ENCODE data around the gene PPRC1. TPM values are rescaled to one million over a fixed set of nuclear protein-coding genes. Genes with fewer than 3 reads are reported as not detected.

The PPRC1 gene
- total RNA-seq, 1 experiment from 2014 or later = 43.9 TPM

DNA sequence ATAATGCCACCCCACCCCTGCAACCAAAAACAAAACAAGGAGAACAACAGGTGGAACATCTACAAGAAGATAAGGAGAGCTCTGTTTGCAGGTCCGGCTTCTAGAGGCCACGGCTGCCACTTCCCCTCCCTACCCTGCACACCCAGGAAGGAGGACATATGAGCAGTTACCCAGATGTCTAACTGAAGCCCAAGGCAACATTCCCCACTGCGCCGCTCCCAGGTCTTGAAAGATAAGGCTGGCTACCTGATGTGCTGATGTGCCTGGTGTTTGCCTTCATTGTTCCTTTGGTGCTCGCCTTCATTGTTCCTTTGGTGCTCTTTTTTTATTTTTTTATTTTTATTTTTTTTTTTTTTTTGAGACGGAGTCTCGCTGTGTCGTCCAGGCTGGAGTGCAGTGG is 46.6 kb upstream of the PPRC1 start:
- Mint-ChIP-seq H3K27ac (ENCODE audit: unreplicated experiment) (no peak overlapping the region), H3K27me3 (ENCODE audit: unreplicated experiment) (no peaks in the 10 kb centered on the region), H3K4me1 (ENCODE audit: low read depth, unreplicated experiment) (no peaks in the 10 kb centered on the region), H3K4me3 (ENCODE audit: low read depth, unreplicated experiment) (no peak overlapping the region), H3K9me3 (ENCODE audit: low read depth, unreplicated experiment) (no peaks in the 10 kb centered on the region), H3K36me3 (ENCODE audit: insufficient read depth, unreplicated experiment) (no peaks in the 10 kb centered on the region)
- no peak for TF ChIP-seq CTCF (IDR thresholded peaks at IDR 0.05; ENCODE audit: unreplicated experiment)
- DNase-seq = no peak
- BruUV-seq (replicated peaks) = no TSS peak
- CTCF ChIA-PET = interaction anchor here (0.6 kb wide), 1 partner anchor 35 kb away, joined by 4 read pairs; no protein-coding TSS in a partner anchor
- intact Hi-C loops (cut with micrococcal nuclease; ENCODE audit: unreplicated experiment) = no loop called here

GRCh38 chr10:102090772-102091171 is 42.1 kb upstream of the PPRC1 start:
- no peaks in the 10 kb centered on the region for H3K27me3 Mint-ChIP-seq (ENCODE audit: unreplicated experiment)
- intact Hi-C loops (cut with micrococcal nuclease; ENCODE audit: unreplicated experiment) = no loop called here
- H3K4me3 Mint-ChIP-seq (ENCODE audit: low read depth, unreplicated experiment) = no peak overlapping the region
- H3K9me3 Mint-ChIP-seq (ENCODE audit: low read depth, unreplicated experiment) = no peaks in the 10 kb centered on the region
- no peak overlapping the region for H3K27ac Mint-ChIP-seq (ENCODE audit: unreplicated experiment)
- H3K4me1 Mint-ChIP-seq (ENCODE audit: low read depth, unreplicated experiment) = no peaks in the 10 kb centered on the region
- H3K36me3 Mint-ChIP-seq (ENCODE audit: insufficient read depth, unreplicated experiment) = no peaks in the 10 kb centered on the region
- CTCF ChIA-PET = no interaction called here
- BruUV-seq (replicated peaks) = no TSS peak
- no peak for TF ChIP-seq CTCF (IDR thresholded peaks at IDR 0.05; ENCODE audit: unreplicated experiment)
- DNase-seq = no peak

GRCh38 chr10:102096449-102096848 is 36.4 kb upstream of the PPRC1 start:
- CTCF ChIA-PET = interaction anchor here (0.6 kb wide), 1 partner anchor 218 kb away, joined by 3 read pairs; no protein-coding TSS in a partner anchor
- DNase-seq = no peak
- H3K36me3 Mint-ChIP-seq (ENCODE audit: insufficient read depth, unreplicated experiment) = no peaks in the 10 kb centered on the region
- H3K9me3 Mint-ChIP-seq (ENCODE audit: low read depth, unreplicated experiment) = no peaks in the 10 kb centered on the region
- intact Hi-C loops (cut with micrococcal nuclease; ENCODE audit: unreplicated experiment) = no loop called here
- no peaks in the 10 kb centered on the region for H3K4me1 Mint-ChIP-seq (ENCODE audit: low read depth, unreplicated experiment)
- H3K4me3 Mint-ChIP-seq (ENCODE audit: low read depth, unreplicated experiment) = no peak overlapping the region
- no peaks in the 10 kb centered on the region for H3K27me3 Mint-ChIP-seq (ENCODE audit: unreplicated experiment)
- no peak for TF ChIP-seq CTCF (IDR thresholded peaks at IDR 0.05; ENCODE audit: unreplicated experiment)
- BruUV-seq (replicated peaks) = no TSS peak
- H3K27ac Mint-ChIP-seq (ENCODE audit: unreplicated experiment) = no peak overlapping the region

- BruUV-seq (replicated peaks) = no TSS peak
- H3K4me3 Mint-ChIP-seq (ENCODE audit: low read depth, unreplicated experiment) = no peak overlapping the region
- DNase-seq = no peak
- H3K27ac Mint-ChIP-seq (ENCODE audit: unreplicated experiment) = no peak overlapping the region
- CTCF ChIA-PET = interaction anchor here (0.9 kb wide), 1 partner anchor 68 kb away, joined by 3 read pairs; no protein-coding TSS in a partner anchor
- H3K36me3 Mint-ChIP-seq (ENCODE audit: insufficient read depth, unreplicated experiment) = no peaks in the 10 kb centered on the region
- intact Hi-C loops (cut with micrococcal nuclease; ENCODE audit: unreplicated experiment) = no loop called here
- no peaks in the 10 kb centered on the region for H3K4me1 Mint-ChIP-seq (ENCODE audit: low read depth, unreplicated experiment)
- H3K9me3 Mint-ChIP-seq (ENCODE audit: low read depth, unreplicated experiment) = no peaks in the 10 kb centered on the region
- no peak for TF ChIP-seq CTCF (IDR thresholded peaks at IDR 0.05; ENCODE audit: unreplicated experiment)
- no peaks in the 10 kb centered on the region for H3K27me3 Mint-ChIP-seq (ENCODE audit: unreplicated experiment)
Measured at GRCh38 chr10:102101152-102101551, 31.7 kb upstream of the PPRC1 start.

Data from Calu3 (cell line).